ENCODE data around the gene BEST4.
A peak's percentile ranks its signal among the peaks of the same experiment; 100 is the strongest.

Gene BEST4

GRCh38 chr1:44807364-44808062 lies 19.5 kb upstream of the BEST4 start:
- H2AFZ ChIP-seq (ENCODE audit: low read depth, low read length) = no peak overlapping the region

GRCh38 chr1:44806704-44807363 lies 18.9 kb upstream of the BEST4 start, which contains the start of gene DYNLT4:
DYNLT4 (minus strand) TSS chr1:44807351; CDS start chr1:44806668, 683 bp downstream.
- peak within 1 kb of the TSS; percentile 89 for H3K27ac ChIP-seq (ENCODE audit: low read length)
- no peak within 1 kb of the TSS for H3K4me2 ChIP-seq (ENCODE audit: insufficient read depth, low read length)
- peaks cover 39% of the 10 kb centered on the region for H3K4me1 ChIP-seq (ENCODE audit: insufficient read depth, low read length)
- no peak for TF ChIP-seq CTCF (IDR thresholded peaks at IDR 0.05; ENCODE audit: borderline replicate concordance, extremely low read depth, low read length, poor library complexity, severe bottlenecking)
- no peak for TF ChIP-seq EZH2 (IDR thresholded peaks at IDR 0.05; ENCODE audit: borderline replicate concordance, low read depth, low read length, severe bottlenecking)
- H3K27me3 ChIP-seq (ENCODE audit: insufficient read depth, low read length, poor library complexity) = no peaks in the 10 kb centered on the region
- H2AFZ ChIP-seq (ENCODE audit: low read depth, low read length) = no peak within 1 kb of the TSS
- DNase-seq (no peak), ATAC-seq (ENCODE audit: insufficient read depth, low read depth) (no peak)
- no peak within 1 kb of the TSS for H3K9ac ChIP-seq (ENCODE audit: low read depth, low read length)
- H3K36me3 ChIP-seq (ENCODE audit: insufficient read depth, low read length) = peaks cover 41% of the 10 kb centered on the region
- H3K79me2 ChIP-seq (ENCODE audit: insufficient read depth, low read length) = no peaks in the 10 kb centered on the region
- H3K4me3 ChIP-seq (ENCODE audit: low read depth in 1 of 2, low read length in 2 of 2) = no peak within 1 kb of the TSS
- no peaks in the 10 kb centered on the region for H3K9me3 ChIP-seq (ENCODE audit: insufficient read depth, low read length, severe bottlenecking)
- H4K20me1 ChIP-seq (ENCODE audit: insufficient read depth, low read length) = no peaks in the 10 kb centered on the region

More at GRCh38 chr1:44807364-44808062, 19.5 kb upstream of the BEST4 start:
- peak overlapping the region; percentile 89 for H3K27ac ChIP-seq (ENCODE audit: low read length)
- no peak overlapping the region for H3K4me2 ChIP-seq (ENCODE audit: insufficient read depth, low read length)
- no peak overlapping the region for H3K4me3 ChIP-seq (ENCODE audit: low read depth in 1 of 2, low read length in 2 of 2)
- no peak for TF ChIP-seq CTCF (IDR thresholded peaks at IDR 0.05; ENCODE audit: borderline replicate concordance, extremely low read depth, low read length, poor library complexity, severe bottlenecking)
- no peak for TF ChIP-seq EZH2 (IDR thresholded peaks at IDR 0.05; ENCODE audit: borderline replicate concordance, low read depth, low read length, severe bottlenecking)
- no peaks in the 10 kb centered on the region for H4K20me1 ChIP-seq (ENCODE audit: insufficient read depth, low read length)
- no peaks in the 10 kb centered on the region for H3K9me3 ChIP-seq (ENCODE audit: insufficient read depth, low read length, severe bottlenecking)
- ATAC-seq (ENCODE audit: insufficient read depth, low read depth) = peak; percentile 34
- no peak overlapping the region for H3K9ac ChIP-seq (ENCODE audit: low read depth, low read length)
- no peaks in the 10 kb centered on the region for H3K27me3 ChIP-seq (ENCODE audit: insufficient read depth, low read length, poor library complexity)
- H3K79me2 ChIP-seq (ENCODE audit: insufficient read depth, low read length) = no peaks in the 10 kb centered on the region
- DNase-seq = peak; percentile 77
- H3K4me1 ChIP-seq (ENCODE audit: insufficient read depth, low read length) = peaks cover 32% of the 10 kb centered on the region
- peaks cover 34% of the 10 kb centered on the region for H3K36me3 ChIP-seq (ENCODE audit: insufficient read depth, low read length)

GRCh38 chr1:44806025-44806703 lies 18.2 kb upstream of the BEST4 start:
- no peak overlapping the region for H3K9ac ChIP-seq (ENCODE audit: low read depth, low read length)
- ATAC-seq (ENCODE audit: insufficient read depth, low read depth) = no peak
- no peaks in the 10 kb centered on the region for H3K79me2 ChIP-seq (ENCODE audit: insufficient read depth, low read length)
- no peaks in the 10 kb centered on the region for H4K20me1 ChIP-seq (ENCODE audit: insufficient read depth, low read length)
- H3K27me3 ChIP-seq (ENCODE audit: insufficient read depth, low read length, poor library complexity) = no peaks in the 10 kb centered on the region
- H3K4me2 ChIP-seq (ENCODE audit: insufficient read depth, low read length) = no peak overlapping the region
- TF ChIP-seq EZH2 (IDR thresholded peaks at IDR 0.05; ENCODE audit: borderline replicate concordance, low read depth, low read length, severe bottlenecking) (no peak), CTCF (IDR thresholded peaks at IDR 0.05; ENCODE audit: borderline replicate concordance, extremely low read depth, low read length, poor library complexity, severe bottlenecking) (no peak)
- H3K4me3 ChIP-seq (ENCODE audit: low read depth in 1 of 2, low read length in 2 of 2) = no peak overlapping the region
- DNase-seq = no peak
- no peak overlapping the region for H2AFZ ChIP-seq (ENCODE audit: low read depth, low read length)
- H3K27ac ChIP-seq (ENCODE audit: low read length) = no peak overlapping the region
- H3K4me1 ChIP-seq (ENCODE audit: insufficient read depth, low read length) = peaks cover 45% of the 10 kb centered on the region
- no peaks in the 10 kb centered on the region for H3K9me3 ChIP-seq (ENCODE audit: insufficient read depth, low read length, severe bottlenecking)
- H3K36me3 ChIP-seq (ENCODE audit: insufficient read depth, low read length) = peaks cover 41% of the 10 kb centered on the region

Data from DND-41 (cell line).